Astrocyte (in vitro differentiated cells and primary cell): Measurements from ENCODE around the gene SMAD3.

Experiments
- EZH2 ChIP-seq: IDR thresholded peaks from 2 replicates; pipeline ENCODE4 v1.6.1; 2012; ENCODE audit warnings: mild to moderate bottlenecking, low read length, inconsistent platforms; ENCODE audit not compliant: insufficient read depth
- TF ChIP-seq, protein P1 (sequence below): IDR thresholded peaks from 2 replicates; pipeline ENCODE4 v1.5.1; 2011; ENCODE audit warnings: low read depth, mild to moderate bottlenecking, inconsistent platforms, low read length, moderate library complexity; ENCODE audit not compliant: insufficient read depth

DNA sequence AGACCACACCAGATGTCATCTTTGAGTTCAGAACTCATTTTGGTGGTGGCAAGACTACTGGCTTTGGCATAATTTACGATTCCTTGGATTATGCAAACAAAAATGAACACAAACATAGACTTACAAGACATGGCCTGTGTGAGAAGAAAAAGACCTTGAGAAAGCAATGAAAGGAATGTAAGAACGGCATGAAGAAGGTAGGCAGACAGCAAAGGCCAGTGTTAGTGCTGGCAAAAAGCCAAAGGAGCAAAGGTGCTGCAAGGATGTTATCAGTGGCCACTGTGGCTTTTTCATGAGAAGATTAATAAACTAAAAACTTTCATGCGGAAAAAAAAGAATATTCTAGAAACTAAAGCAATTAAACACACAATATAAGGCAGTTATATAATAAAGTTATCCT, 167.2 kb downstream of the SMAD3 start:
- TF ChIP-seq, protein P1, sequence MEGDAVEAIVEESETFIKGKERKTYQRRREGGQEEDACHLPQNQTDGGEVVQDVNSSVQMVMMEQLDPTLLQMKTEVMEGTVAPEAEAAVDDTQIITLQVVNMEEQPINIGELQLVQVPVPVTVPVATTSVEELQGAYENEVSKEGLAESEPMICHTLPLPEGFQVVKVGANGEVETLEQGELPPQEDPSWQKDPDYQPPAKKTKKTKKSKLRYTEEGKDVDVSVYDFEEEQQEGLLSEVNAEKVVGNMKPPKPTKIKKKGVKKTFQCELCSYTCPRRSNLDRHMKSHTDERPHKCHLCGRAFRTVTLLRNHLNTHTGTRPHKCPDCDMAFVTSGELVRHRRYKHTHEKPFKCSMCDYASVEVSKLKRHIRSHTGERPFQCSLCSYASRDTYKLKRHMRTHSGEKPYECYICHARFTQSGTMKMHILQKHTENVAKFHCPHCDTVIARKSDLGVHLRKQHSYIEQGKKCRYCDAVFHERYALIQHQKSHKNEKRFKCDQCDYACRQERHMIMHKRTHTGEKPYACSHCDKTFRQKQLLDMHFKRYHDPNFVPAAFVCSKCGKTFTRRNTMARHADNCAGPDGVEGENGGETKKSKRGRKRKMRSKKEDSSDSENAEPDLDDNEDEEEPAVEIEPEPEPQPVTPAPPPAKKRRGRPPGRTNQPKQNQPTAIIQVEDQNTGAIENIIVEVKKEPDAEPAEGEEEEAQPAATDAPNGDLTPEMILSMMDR = no peak
- TF ChIP-seq EZH2 = no peak
